Thoracic aorta (tissue), 2 donors: ENCODE measurements around the gene PTPRG. TPM values are rescaled to one million over a fixed set of nuclear protein-coding genes. Genes with fewer than 3 reads are reported as not detected.

ENCODE experiments used
- ATAC-seq: fragments of 150-250 bp; one replicate; pipeline ENCODE4 v1.8.0; 2017; ENCODE audit warnings: low read depth; ENCODE audit not compliant: insufficient number of reproducible peaks, low FRiP score
- DNase-seq: peaks from one replicate; pipeline ENCODE4 v3.0.0-alpha.2; 2020; ENCODE audit warnings: low spot score
- H3K27ac ChIP-seq, 2 donors: fragments of 200-600 bp; sonication (generic); 1 replicate in 1 of 2; 2 replicates in 1 of 2; pipeline ENCODE4 v1.5.1; 2016; ENCODE audit warnings: mild to moderate bottlenecking in 2 of 2, moderate library complexity in 2 of 2
- H3K27me3 ChIP-seq: fragments of 200-600 bp; sonication (generic); replicated peaks from 2 replicates; pipeline ENCODE4 v1.6.0; 2016; ENCODE audit warnings: mild to moderate bottlenecking; ENCODE audit not compliant: insufficient read depth
- H3K36me3 ChIP-seq: fragments of 200-600 bp; sonication (generic); one replicate; pipeline ENCODE4 v1.5.1; 2016
- H3K4me1 ChIP-seq, 2 donors: fragments of 200-600 bp; sonication (generic); 1 replicate in 1 of 2; 2 replicates in 1 of 2; pipeline versions ENCODE4 v1.5.1 to v1.6.0; 2016; ENCODE audit warnings: low read depth in 2 of 2, mild to moderate bottlenecking in 1 of 2; ENCODE audit not compliant: control insufficient read depth in 1 of 2
- H3K4me3 ChIP-seq: fragments of 200-600 bp; sonication (generic); 2 replicates; pipeline ENCODE4 v1.5.1; 2016; ENCODE audit warnings: mild to moderate bottlenecking
- H3K9me3 ChIP-seq: fragments of 200-600 bp; sonication (generic); 2 replicates; pipeline ENCODE4 v1.5.1; 2016
- CTCF ChIP-seq: fragments of 200-600 bp; sonication (generic); IDR thresholded peaks from one replicate; pipeline ENCODE4 v1.5.1; 2019; ENCODE audit warnings: antibody characterized with exemption
- total RNA-seq, 2 donors: library from RNA; depleted of rRNA; stranded (reverse); fragments of >200 nt; gene quantifications; one replicate each; pipeline versions ENCODE4 v1.1.0 to v1.2.3, GENCODE V29; 2016

The PTPRG gene
- total RNA-seq, 2 donors from 2014 or later = 154 to 208 TPM

GRCh38 chr3:62090066-62090465 lies 528.7 kb downstream of the PTPRG start:
- DNase-seq (no peak), ATAC-seq (no peak)
- no peak for TF ChIP-seq CTCF
- Histone ChIP-seq H3K27ac (no peak overlapping the region), H3K9me3 (no peaks in the 10 kb centered on the region), H3K36me3 (no peaks in the 10 kb centered on the region), H3K27me3 (no peaks in the 10 kb centered on the region), H3K4me3 (no peak overlapping the region), H3K4me1 (peaks cover 0 to 24% of the 10 kb centered on the region in 2 donors)

GRCh38 chr3:62090519-62090918 lies 529.1 kb downstream of the PTPRG start:
- no peak for TF ChIP-seq CTCF
- ATAC-seq = no peak

GRCh38 chr3:62093025-62093424 lies 531.7 kb downstream of the PTPRG start:
- peaks cover 17 to 54% of the 10 kb centered on the region in 2 donors for H3K4me1 ChIP-seq
- no peak for DNase-seq
- H3K9me3 ChIP-seq = no peaks in the 10 kb centered on the region
- H3K27ac ChIP-seq = no peak overlapping the region
- no peak for ATAC-seq
- no peaks in the 10 kb centered on the region for H3K36me3 ChIP-seq
- TF ChIP-seq CTCF = no peak
- H3K4me3 ChIP-seq = no peak overlapping the region
- H3K27me3 ChIP-seq = no peaks in the 10 kb centered on the region

More at GRCh38 chr3:62090519-62090918, 529.1 kb downstream of the PTPRG start:
- no peak for DNase-seq
- Histone ChIP-seq H3K27ac (no peak overlapping the region), H3K27me3 (no peaks in the 10 kb centered on the region), H3K4me3 (no peak overlapping the region), H3K36me3 (no peaks in the 10 kb centered on the region), H3K9me3 (no peaks in the 10 kb centered on the region), H3K4me1 (peaks cover under 1 to 29% of the 10 kb centered on the region in 2 donors)

- Histone ChIP-seq H3K4me1 (peaks cover 30 to 68% of the 10 kb centered on the region in 2 donors), H3K9me3 (no peaks in the 10 kb centered on the region), H3K36me3 (no peaks in the 10 kb centered on the region), H3K27me3 (no peaks in the 10 kb centered on the region), H3K27ac (no peak overlapping the region), H3K4me3 (no peak overlapping the region)
- DNase-seq (no peak), ATAC-seq (no peak)
- TF ChIP-seq CTCF = no peak
Observed at GRCh38 chr3:62094461-62094860, 533.1 kb downstream of the PTPRG start.

GRCh38 chr3:62095080-62095479 lies 533.7 kb downstream of the PTPRG start:
- no peak for TF ChIP-seq CTCF

More at GRCh38 chr3:62095080-62095479, 533.7 kb downstream of the PTPRG start:
- ATAC-seq (no peak), DNase-seq (no peak)
- no peak overlapping the region for H3K4me3 ChIP-seq
- peak overlapping the region; percentile 79 to 84 for H3K27ac ChIP-seq
- no peaks in the 10 kb centered on the region for H3K36me3 ChIP-seq
- no peaks in the 10 kb centered on the region for H3K9me3 ChIP-seq
- peaks cover 30 to 66% of the 10 kb centered on the region in 2 donors for H3K4me1 ChIP-seq
- H3K27me3 ChIP-seq = no peaks in the 10 kb centered on the region
